Activated T-cell treated with anti-CD3 and anti-CD28 coated beads, Interleukin-2, amount 50 U/mL, for 24 hours (primary cell): ENCODE data around the gene NOL3.
A peak's percentile ranks its signal among the peaks of the same experiment; 100 is the strongest.

Experiments
- DNase-seq: peaks from one replicate; pipeline ENCODE4 v3.0.0-alpha.2; 2020
- H3K27ac Mint-ChIP-seq: 2 replicates; pipeline ENCODE4 v1.8.0; 2020; ENCODE audit warnings: mild to moderate bottlenecking, mixed read lengths
- H3K27me3 Mint-ChIP-seq: 2 replicates; pipeline ENCODE4 v1.8.0; 2020; ENCODE audit warnings: mixed read lengths
- H3K36me3 Mint-ChIP-seq: 2 replicates; pipeline ENCODE4 v1.8.0; 2020; ENCODE audit warnings: low read depth, mixed read lengths
- H3K4me1 Mint-ChIP-seq: 2 replicates; pipeline ENCODE4 v1.8.0; 2020; ENCODE audit warnings: low read depth, mixed read lengths
- H3K4me3 Mint-ChIP-seq: 2 replicates; pipeline ENCODE4 v1.8.0; 2020; ENCODE audit warnings: mild to moderate bottlenecking, moderate library complexity, mixed read lengths
- H3K9me3 Mint-ChIP-seq: 2 replicates; pipeline ENCODE4 v1.8.0; 2020; ENCODE audit warnings: mixed read lengths

The NOL3 gene

GRCh38 chr16:67186550-67186950, 16.2 kb downstream of the NOL3 start:
- H3K27me3 Mint-ChIP-seq = peaks cover 19% of the 10 kb centered on the region
- no peak for DNase-seq
- H3K4me3 Mint-ChIP-seq = no peak overlapping the region
- H3K9me3 Mint-ChIP-seq = no peaks in the 10 kb centered on the region
- no peaks in the 10 kb centered on the region for H3K36me3 Mint-ChIP-seq
- H3K27ac Mint-ChIP-seq = no peak overlapping the region
- H3K4me1 Mint-ChIP-seq = peaks cover 20% of the 10 kb centered on the region

- Mint-ChIP-seq H3K4me3 (no peak overlapping the region), H3K36me3 (peaks cover under 1% of the 10 kb centered on the region), H3K27me3 (peaks cover 19% of the 10 kb centered on the region), H3K27ac (no peak overlapping the region), H3K9me3 (no peaks in the 10 kb centered on the region), H3K4me1 (peaks cover 23% of the 10 kb centered on the region)
- DNase-seq = no peak
Measured at GRCh38 chr16:67187175-67187890, 17.0 kb downstream of the NOL3 start.

- Mint-ChIP-seq H3K9me3 (no peaks in the 10 kb centered on the region), H3K27ac (no peak overlapping the region), H3K36me3 (peaks cover 10% of the 10 kb centered on the region), H3K4me1 (peaks cover 33% of the 10 kb centered on the region), H3K4me3 (no peak overlapping the region), H3K27me3 (peaks cover 19% of the 10 kb centered on the region)
- no peak for DNase-seq
Measured at GRCh38 chr16:67188323-67188722, 18.0 kb downstream of the NOL3 start.

GRCh38 chr16:67188798-67189197, 18.5 kb downstream of the NOL3 start:
- Mint-ChIP-seq H3K4me1 (peaks cover 37% of the 10 kb centered on the region), H3K36me3 (peaks cover 15% of the 10 kb centered on the region), H3K4me3 (no peak overlapping the region), H3K27me3 (peaks cover 19% of the 10 kb centered on the region), H3K9me3 (no peaks in the 10 kb centered on the region), H3K27ac (no peak overlapping the region)
- no peak for DNase-seq

GRCh38 chr16:67190041-67190440, 19.7 kb downstream of the NOL3 start, which contains the start of gene EXOC3L1:
Gene EXOC3L1 (minus strand): TSS chr16:67190136. CDS start chr16:67189676, 460 bp downstream.
- H3K36me3 Mint-ChIP-seq = peaks cover 28% of the 10 kb centered on the region
- peaks cover 13% of the 10 kb centered on the region for H3K27me3 Mint-ChIP-seq
- H3K9me3 Mint-ChIP-seq = no peaks in the 10 kb centered on the region
- peak within 1 kb of the TSS; percentile 95 for H3K4me3 Mint-ChIP-seq
- H3K4me1 Mint-ChIP-seq = peaks cover 42% of the 10 kb centered on the region
- no peak for DNase-seq
- H3K27ac Mint-ChIP-seq = no peak within 1 kb of the TSS

GRCh38 chr16:67190448-67191399, 20.4 kb downstream of the NOL3 start:
- Mint-ChIP-seq H3K4me3 (peak overlapping the region; percentile 95), H3K36me3 (peaks cover 34% of the 10 kb centered on the region), H3K27ac (no peak overlapping the region), H3K27me3 (peaks cover 7% of the 10 kb centered on the region), H3K9me3 (no peaks in the 10 kb centered on the region), H3K4me1 (peaks cover 41% of the 10 kb centered on the region)
- DNase-seq = no peak

- peaks cover 42% of the 10 kb centered on the region for H3K36me3 Mint-ChIP-seq
- no peak for DNase-seq
- H3K9me3 Mint-ChIP-seq = no peaks in the 10 kb centered on the region
- peak overlapping the region; percentile 94 for H3K27ac Mint-ChIP-seq
- peaks cover 45% of the 10 kb centered on the region for H3K4me1 Mint-ChIP-seq
- peaks cover 5% of the 10 kb centered on the region for H3K27me3 Mint-ChIP-seq
- peak overlapping the region; percentile 95 for H3K4me3 Mint-ChIP-seq
Measured at GRCh38 chr16:67191411-67191994, 21.2 kb downstream of the NOL3 start.

- peaks cover 49% of the 10 kb centered on the region for H3K36me3 Mint-ChIP-seq
- H3K4me3 Mint-ChIP-seq = peak within 1 kb of the TSS; percentile 95
- peaks cover 52% of the 10 kb centered on the region for H3K4me1 Mint-ChIP-seq
- H3K27me3 Mint-ChIP-seq = no peaks in the 10 kb centered on the region
- no peaks in the 10 kb centered on the region for H3K9me3 Mint-ChIP-seq
- peak within 1 kb of the TSS; percentile 94 for H3K27ac Mint-ChIP-seq
- peak; percentile 92 for DNase-seq
Measured at GRCh38 chr16:67191995-67192681, 21.8 kb downstream of the NOL3 start, which contains the start of gene E2F4. Gene E2F4 (plus strand): TSS chr16:67192155. CDS start chr16:67192228, 73 bp downstream.

GRCh38 chr16:67192781-67193361, 22.5 kb downstream of the NOL3 start:
- H3K4me1 Mint-ChIP-seq = peaks cover 52% of the 10 kb centered on the region
- no peaks in the 10 kb centered on the region for H3K9me3 Mint-ChIP-seq
- DNase-seq = no peak
- peaks cover 56% of the 10 kb centered on the region for H3K36me3 Mint-ChIP-seq
- H3K27me3 Mint-ChIP-seq = no peaks in the 10 kb centered on the region
- peak overlapping the region; percentile 94 for H3K27ac Mint-ChIP-seq
- peak overlapping the region; percentile 95 for H3K4me3 Mint-ChIP-seq

GRCh38 chr16:67193536-67193935, 23.2 kb downstream of the NOL3 start:
- Mint-ChIP-seq H3K4me3 (peak overlapping the region; percentile 95), H3K36me3 (peaks cover 62% of the 10 kb centered on the region), H3K27ac (peak overlapping the region; percentile 94), H3K9me3 (no peaks in the 10 kb centered on the region), H3K27me3 (no peaks in the 10 kb centered on the region), H3K4me1 (peaks cover 52% of the 10 kb centered on the region)
- DNase-seq = no peak

GRCh38 chr16:67194260-67194659, 23.9 kb downstream of the NOL3 start:
- no peaks in the 10 kb centered on the region for H3K9me3 Mint-ChIP-seq
- DNase-seq = no peak

GRCh38 chr16:67195676-67196075, 25.3 kb downstream of the NOL3 start:
- DNase-seq = no peak
- Mint-ChIP-seq H3K4me1 (peaks cover 52% of the 10 kb centered on the region), H3K4me3 (no peak overlapping the region), H3K36me3 (peaks cover 75% of the 10 kb centered on the region), H3K27ac (peak overlapping the region; percentile 94), H3K9me3 (no peaks in the 10 kb centered on the region), H3K27me3 (no peaks in the 10 kb centered on the region)

More at GRCh38 chr16:67194260-67194659, 23.9 kb downstream of the NOL3 start:
- no peaks in the 10 kb centered on the region for H3K27me3 Mint-ChIP-seq
- peaks cover 52% of the 10 kb centered on the region for H3K4me1 Mint-ChIP-seq
- H3K36me3 Mint-ChIP-seq = peaks cover 63% of the 10 kb centered on the region
- peak overlapping the region; percentile 95 for H3K4me3 Mint-ChIP-seq
- H3K27ac Mint-ChIP-seq = peak overlapping the region; percentile 94

- Mint-ChIP-seq H3K4me1 (peaks cover 44% of the 10 kb centered on the region), H3K36me3 (peaks cover 87% of the 10 kb centered on the region), H3K27ac (peak overlapping the region; percentile 48), H3K27me3 (no peaks in the 10 kb centered on the region), H3K4me3 (no peak overlapping the region), H3K9me3 (no peaks in the 10 kb centered on the region)
- no peak for DNase-seq
Measured at GRCh38 chr16:67196881-67197280, 26.5 kb downstream of the NOL3 start.
